Measurements from ENCODE around the gene IL10RB. TPM values are rescaled to one million over a fixed set of nuclear protein-coding genes. Genes with fewer than 3 reads are reported as not detected.

Gene IL10RB
- total and polyA plus RNA-seq, 4 donors, result 19.6 to 29.9 (median 23.2) TPM

GRCh38 chr21:33327792-33328433, 61.7 kb downstream of the IL10RB start:
- Histone ChIP-seq H3K4me3 (ENCODE audit: low read depth, low read length) (no peak overlapping the region), H3K9me3 (ENCODE audit: control insufficient read depth, insufficient read depth, low read length) (peaks cover 1% of the 10 kb centered on the region)
- 88% methylated on average over 2 of the region's 7 CpGs for WGBS (ENCODE audit: insufficient coverage)

DNA sequence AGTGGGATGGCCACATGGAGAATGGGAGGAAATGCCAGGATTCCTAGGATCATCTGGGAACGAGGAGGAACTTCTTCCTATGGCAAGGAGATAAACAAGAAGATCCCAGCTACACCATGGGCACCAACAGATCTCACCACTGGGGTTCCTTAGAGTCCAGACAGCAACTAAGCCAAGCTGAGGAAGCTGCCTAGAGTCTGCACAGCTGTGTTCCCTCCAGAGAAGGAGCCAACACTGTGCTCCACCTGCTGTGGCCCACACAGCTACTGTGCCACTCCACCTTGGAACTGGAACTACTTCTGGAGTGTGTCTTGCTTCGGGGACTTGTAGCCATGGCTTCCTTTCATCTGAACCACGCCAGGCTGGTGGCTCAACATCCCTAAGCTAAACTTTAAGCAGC, 64.6 kb downstream of the IL10RB start:
- WGBS (ENCODE audit: insufficient coverage), result 92% methylated on average over 2 of the region's 3 CpGs
- H3K4me1 ChIP-seq (ENCODE audit: control insufficient read depth, insufficient read depth, low read length), result peaks cover 4% of the 10 kb centered on the region
- H3K36me3 ChIP-seq (ENCODE audit: control insufficient read depth, insufficient read depth, low read length), result peaks cover 4% of the 10 kb centered on the region
- DNase-seq (ENCODE audit: low read depth in 4 of 6, low spot score in 6 of 6), result no peak
- H3K27ac ChIP-seq (ENCODE audit: low read depth, low read length), result no peak overlapping the region
- H3K9me3 ChIP-seq (ENCODE audit: control insufficient read depth, insufficient read depth, low read length), result peaks cover 6% of the 10 kb centered on the region
- no peaks in the 10 kb centered on the region for H3K27me3 ChIP-seq (ENCODE audit: control insufficient read depth, insufficient read depth, low read length)
- no peak overlapping the region for H3K4me3 ChIP-seq (ENCODE audit: low read depth, low read length)

More at GRCh38 chr21:33327792-33328433, 61.7 kb downstream of the IL10RB start:
- no peak overlapping the region for H3K27ac ChIP-seq (ENCODE audit: low read depth, low read length)
- peaks cover 4% of the 10 kb centered on the region for H3K4me1 ChIP-seq (ENCODE audit: control insufficient read depth, insufficient read depth, low read length)
- H3K27me3 ChIP-seq (ENCODE audit: control insufficient read depth, insufficient read depth, low read length), result no peaks in the 10 kb centered on the region
- H3K36me3 ChIP-seq (ENCODE audit: control insufficient read depth, insufficient read depth, low read length), result peaks cover 4% of the 10 kb centered on the region
- no peak for DNase-seq (ENCODE audit: low read depth in 4 of 6, low spot score in 6 of 6)

DNA sequence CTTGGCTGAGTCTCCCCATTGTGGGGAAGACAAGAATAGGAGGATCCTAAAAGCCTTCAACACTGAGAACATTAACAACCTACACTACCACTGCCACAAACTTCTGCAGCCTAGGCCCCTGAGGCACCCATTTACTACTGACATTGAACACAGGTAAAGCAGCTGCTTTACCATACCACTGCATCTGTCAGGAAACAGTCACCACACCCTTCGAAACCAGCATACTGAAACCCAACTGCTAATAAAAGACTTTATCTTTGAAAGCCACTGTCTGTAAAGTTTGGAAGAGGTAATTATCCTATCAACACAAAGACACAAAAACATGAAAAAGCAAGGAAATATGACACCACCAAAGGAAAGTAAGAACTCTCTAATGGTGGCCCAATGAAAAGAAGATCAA, 66.0 kb downstream of the IL10RB start:
- peaks cover 6% of the 10 kb centered on the region for H3K9me3 ChIP-seq (ENCODE audit: control insufficient read depth, insufficient read depth, low read length)
- H3K4me3 ChIP-seq (ENCODE audit: low read depth, low read length), result no peak overlapping the region
- no peaks in the 10 kb centered on the region for H3K27me3 ChIP-seq (ENCODE audit: control insufficient read depth, insufficient read depth, low read length)
- H3K36me3 ChIP-seq (ENCODE audit: control insufficient read depth, insufficient read depth, low read length), result peaks cover 4% of the 10 kb centered on the region
- no peaks in the 10 kb centered on the region for H3K4me1 ChIP-seq (ENCODE audit: control insufficient read depth, insufficient read depth, low read length)
- DNase-seq (ENCODE audit: low read depth in 4 of 6, low spot score in 6 of 6), result no peak
- H3K27ac ChIP-seq (ENCODE audit: low read depth, low read length), result no peak overlapping the region
- no CpG with 5 or more reads among the region's 1 CpG for WGBS (ENCODE audit: insufficient coverage)

GRCh38 chr21:33334191-33334590, 68.0 kb downstream of the IL10RB start:
- no peak for DNase-seq (ENCODE audit: low read depth in 4 of 6, low spot score in 6 of 6)
- Histone ChIP-seq H3K27me3 (ENCODE audit: control insufficient read depth, insufficient read depth, low read length) (no peaks in the 10 kb centered on the region), H3K9me3 (ENCODE audit: control insufficient read depth, insufficient read depth, low read length) (peaks cover 6% of the 10 kb centered on the region), H3K27ac (ENCODE audit: low read depth, low read length) (no peak overlapping the region), H3K36me3 (ENCODE audit: control insufficient read depth, insufficient read depth, low read length) (peaks cover 4% of the 10 kb centered on the region), H3K4me1 (ENCODE audit: control insufficient read depth, insufficient read depth, low read length) (no peaks in the 10 kb centered on the region), H3K4me3 (ENCODE audit: low read depth, low read length) (no peak overlapping the region)
- WGBS (ENCODE audit: insufficient coverage), result 67% methylated on average over 3 of the region's 4 CpGs

DNA sequence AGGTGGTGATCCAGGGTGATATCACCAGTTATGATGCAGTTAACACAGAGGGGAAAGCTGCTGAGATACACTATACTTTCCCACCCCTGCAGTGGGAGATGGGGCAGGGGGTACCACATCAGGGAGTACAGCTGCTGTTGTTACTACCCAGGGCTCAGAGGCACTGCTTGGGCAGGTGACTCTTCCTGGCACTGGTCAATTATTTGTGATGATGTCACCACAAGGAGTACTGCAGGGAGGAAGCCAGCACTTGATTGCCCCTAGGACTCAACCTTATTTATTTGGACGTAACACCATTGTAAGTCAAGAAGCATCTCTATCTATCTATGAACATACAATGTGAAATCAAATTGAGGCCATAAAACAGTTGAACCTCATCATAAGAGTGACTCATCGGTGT, 68.7 kb downstream of the IL10RB start:
- no peak overlapping the region for H3K27ac ChIP-seq (ENCODE audit: low read depth, low read length)
- no peak overlapping the region for H3K4me3 ChIP-seq (ENCODE audit: low read depth, low read length)
- DNase-seq (ENCODE audit: low read depth in 4 of 6, low spot score in 6 of 6), result no peak
- no peaks in the 10 kb centered on the region for H3K27me3 ChIP-seq (ENCODE audit: control insufficient read depth, insufficient read depth, low read length)
- no CpG with 5 or more reads among the region's 2 CpGs for WGBS (ENCODE audit: insufficient coverage)
- peaks cover 4% of the 10 kb centered on the region for H3K36me3 ChIP-seq (ENCODE audit: control insufficient read depth, insufficient read depth, low read length)
- H3K4me1 ChIP-seq (ENCODE audit: control insufficient read depth, insufficient read depth, low read length), result no peaks in the 10 kb centered on the region
- H3K9me3 ChIP-seq (ENCODE audit: control insufficient read depth, insufficient read depth, low read length), result peaks cover 6% of the 10 kb centered on the region

DNA sequence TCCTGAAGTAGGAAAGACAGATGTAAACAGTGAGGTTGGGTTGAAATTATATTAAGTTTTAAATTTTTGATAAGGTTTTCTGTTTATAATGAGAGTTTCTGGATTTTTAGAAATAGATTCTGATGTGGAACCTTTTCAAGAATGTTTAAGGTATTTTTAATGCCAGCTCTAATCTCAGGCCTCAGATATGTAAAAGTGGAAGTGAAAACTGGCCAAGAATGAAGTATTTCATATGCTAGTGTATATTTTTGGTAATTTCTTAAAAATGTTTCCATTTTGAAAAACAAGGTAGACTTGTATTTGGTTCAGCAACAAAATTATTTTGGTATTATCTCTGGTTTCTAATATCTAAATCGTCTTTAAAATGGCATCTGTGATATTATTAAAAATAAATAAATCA, 73.0 kb downstream of the IL10RB start:
- Histone ChIP-seq H3K4me1 (ENCODE audit: control insufficient read depth, insufficient read depth, low read length) (no peaks in the 10 kb centered on the region), H3K27ac (ENCODE audit: low read depth, low read length) (no peak overlapping the region), H3K27me3 (ENCODE audit: control insufficient read depth, insufficient read depth, low read length) (no peaks in the 10 kb centered on the region), H3K9me3 (ENCODE audit: control insufficient read depth, insufficient read depth, low read length) (no peaks in the 10 kb centered on the region), H3K4me3 (ENCODE audit: low read depth, low read length) (no peak overlapping the region), H3K36me3 (ENCODE audit: control insufficient read depth, insufficient read depth, low read length) (peaks cover 15% of the 10 kb centered on the region)
- no peak for DNase-seq (ENCODE audit: low read depth in 4 of 6, low spot score in 6 of 6)
- WGBS (ENCODE audit: insufficient coverage), result no CpG with 5 or more reads among the region's 1 CpG

GRCh38 chr21:33339918-33340317, 73.8 kb downstream of the IL10RB start:
- no peak for DNase-seq (ENCODE audit: low read depth in 4 of 6, low spot score in 6 of 6)
- no peak overlapping the region for H3K4me3 ChIP-seq (ENCODE audit: low read depth, low read length)
- no peak overlapping the region for H3K27ac ChIP-seq (ENCODE audit: low read depth, low read length)
- H3K27me3 ChIP-seq (ENCODE audit: control insufficient read depth, insufficient read depth, low read length), result no peaks in the 10 kb centered on the region
- H3K4me1 ChIP-seq (ENCODE audit: control insufficient read depth, insufficient read depth, low read length), result no peaks in the 10 kb centered on the region
- no peaks in the 10 kb centered on the region for H3K9me3 ChIP-seq (ENCODE audit: control insufficient read depth, insufficient read depth, low read length)
- H3K36me3 ChIP-seq (ENCODE audit: control insufficient read depth, insufficient read depth, low read length), result peaks cover 15% of the 10 kb centered on the region
- no CpG with 5 or more reads among the region's 2 CpGs for WGBS (ENCODE audit: insufficient coverage)

DNA sequence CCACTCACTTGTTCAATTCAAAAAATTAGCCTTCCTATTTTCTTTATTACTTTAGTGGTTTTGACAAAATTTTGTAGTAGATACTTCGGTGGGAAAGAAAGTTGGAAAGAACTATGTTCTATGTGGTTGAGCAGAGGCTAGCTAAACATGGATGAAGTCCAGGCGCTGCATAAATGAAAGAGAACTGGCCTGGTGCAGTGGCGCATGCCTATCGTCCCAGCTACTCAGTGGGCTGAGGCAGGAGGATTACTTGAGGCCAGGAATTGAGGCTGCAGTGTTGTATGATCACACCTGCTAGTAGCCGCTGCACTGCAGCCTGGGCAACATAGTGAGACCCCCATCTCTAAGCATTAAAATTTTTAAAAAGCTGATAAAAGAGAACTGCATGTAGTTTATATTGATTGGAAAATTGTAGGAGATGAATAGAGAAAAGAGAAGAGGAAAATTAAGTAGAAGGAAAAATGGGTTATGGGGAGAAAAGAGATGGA, 79.6 kb downstream of the IL10RB start:
- Histone ChIP-seq H3K4me1 (ENCODE audit: control insufficient read depth, insufficient read depth, low read length) (no peaks in the 10 kb centered on the region), H3K27me3 (ENCODE audit: control insufficient read depth, insufficient read depth, low read length) (no peaks in the 10 kb centered on the region), H3K4me3 (ENCODE audit: low read depth, low read length) (no peak overlapping the region), H3K36me3 (ENCODE audit: control insufficient read depth, insufficient read depth, low read length) (peaks cover 28% of the 10 kb centered on the region), H3K9me3 (ENCODE audit: control insufficient read depth, insufficient read depth, low read length) (no peaks in the 10 kb centered on the region), H3K27ac (ENCODE audit: low read depth, low read length) (no peak overlapping the region)
- 100% methylated on average over 3 of the region's 5 CpGs for WGBS (ENCODE audit: insufficient coverage)
- no peak for DNase-seq (ENCODE audit: low read depth in 4 of 6, low spot score in 6 of 6)

Measured in spinal cord (tissue), 10 donors.